GM12865 (cell line): ENCODE results near the gene STK11.
"Not testable (repeated sequence)": the region's sequence is repeated elsewhere in the genome, so short reads cannot be mapped to it uniquely, and the experiment has no call there.

ENCODE experiments used
- DNase-seq: peaks from one replicate; pipeline ENCODE4 v3.0.0; 2010; ENCODE audit warnings: low read depth
- H3K4me3 ChIP-seq: 2 replicates; pipeline ENCODE4 v1.5.1; 2011; ENCODE audit warnings: mild to moderate bottlenecking, low read depth, low read length, control low read depth
- CTCF ChIP-seq: IDR thresholded peaks from 2 replicates; pipeline ENCODE4 v1.5.1; 2011; ENCODE audit warnings: low read length, control low read depth, low read depth, inconsistent platforms; ENCODE audit not compliant: insufficient read depth; ENCODE audit errors: missing control alignments

The STK11 gene

GRCh38 chr19:1189419-1189818, 16.2 kb upstream of the STK11 start:
- TF ChIP-seq CTCF, result no peak
- peak; percentile 55 for DNase-seq
- no peak overlapping the region for H3K4me3 ChIP-seq

DNA sequence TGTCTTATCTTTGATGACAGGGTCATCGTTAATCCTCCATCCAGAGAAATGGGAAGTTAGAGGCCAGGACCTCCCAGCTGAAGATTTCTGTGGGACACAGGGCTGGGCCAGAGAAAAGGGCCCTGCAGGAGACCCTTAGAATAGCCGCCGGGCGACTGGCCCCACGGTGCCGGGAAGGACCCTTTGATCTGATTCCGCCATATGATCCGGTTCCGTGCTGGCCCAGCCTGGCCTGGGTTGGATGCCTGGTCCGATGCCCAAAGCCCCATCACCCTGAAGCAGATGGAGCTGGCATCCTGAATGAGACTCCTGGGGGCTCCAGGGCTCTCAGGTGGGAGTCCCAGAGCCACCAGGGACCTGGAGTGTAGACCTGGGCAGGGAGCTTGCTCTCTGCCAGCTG, 6.0 kb upstream of the STK11 start:
- TF ChIP-seq CTCF, result no peak
- no peak overlapping the region for H3K4me3 ChIP-seq
- DNase-seq, result no peak

GRCh38 chr19:1200614-1201013, 5.0 kb upstream of the STK11 start:
- not testable (repeated sequence) for DNase-seq, H3K4me3 ChIP-seq

- TF ChIP-seq CTCF, result no peak
- H3K4me3 ChIP-seq, result peak overlapping the region; percentile 67
- no peak for DNase-seq
Measured at GRCh38 chr19:1206150-1206863, 729 bp downstream of the STK11 start.

- DNase-seq, result peak; percentile 53
- TF ChIP-seq CTCF, result no peak
- peak overlapping the region; percentile 67 for H3K4me3 ChIP-seq
Measured at GRCh38 chr19:1206864-1207450, 1.4 kb downstream of the STK11 start.

DNA sequence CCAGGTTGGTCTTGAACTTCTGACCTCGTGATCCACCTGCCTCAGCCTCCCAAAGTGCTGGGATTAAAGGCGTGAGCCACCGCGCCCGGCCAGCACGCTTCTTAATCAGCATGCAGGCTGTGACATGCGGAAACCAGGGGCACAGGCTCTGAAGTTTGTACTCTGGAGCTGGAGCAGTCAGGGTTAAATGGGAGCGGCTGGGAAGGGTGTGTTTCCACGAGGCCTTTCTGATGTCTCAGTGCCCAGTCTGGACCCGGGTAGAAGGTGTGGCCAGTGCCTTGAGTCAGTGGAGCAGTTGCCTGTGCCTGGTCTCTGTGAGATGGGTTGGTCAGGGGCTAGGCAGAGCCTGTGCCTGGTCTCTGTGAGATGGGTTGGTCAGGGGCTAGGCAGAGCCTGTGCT, 3.3 kb downstream of the STK11 start:
- DNase-seq, H3K4me3 ChIP-seq: not testable (repeated sequence)

- H3K4me3 ChIP-seq, result no peak overlapping the region
- no peak for DNase-seq
- no peak for TF ChIP-seq CTCF
Measured at GRCh38 chr19:1210227-1210538, 4.6 kb downstream of the STK11 start.

DNA sequence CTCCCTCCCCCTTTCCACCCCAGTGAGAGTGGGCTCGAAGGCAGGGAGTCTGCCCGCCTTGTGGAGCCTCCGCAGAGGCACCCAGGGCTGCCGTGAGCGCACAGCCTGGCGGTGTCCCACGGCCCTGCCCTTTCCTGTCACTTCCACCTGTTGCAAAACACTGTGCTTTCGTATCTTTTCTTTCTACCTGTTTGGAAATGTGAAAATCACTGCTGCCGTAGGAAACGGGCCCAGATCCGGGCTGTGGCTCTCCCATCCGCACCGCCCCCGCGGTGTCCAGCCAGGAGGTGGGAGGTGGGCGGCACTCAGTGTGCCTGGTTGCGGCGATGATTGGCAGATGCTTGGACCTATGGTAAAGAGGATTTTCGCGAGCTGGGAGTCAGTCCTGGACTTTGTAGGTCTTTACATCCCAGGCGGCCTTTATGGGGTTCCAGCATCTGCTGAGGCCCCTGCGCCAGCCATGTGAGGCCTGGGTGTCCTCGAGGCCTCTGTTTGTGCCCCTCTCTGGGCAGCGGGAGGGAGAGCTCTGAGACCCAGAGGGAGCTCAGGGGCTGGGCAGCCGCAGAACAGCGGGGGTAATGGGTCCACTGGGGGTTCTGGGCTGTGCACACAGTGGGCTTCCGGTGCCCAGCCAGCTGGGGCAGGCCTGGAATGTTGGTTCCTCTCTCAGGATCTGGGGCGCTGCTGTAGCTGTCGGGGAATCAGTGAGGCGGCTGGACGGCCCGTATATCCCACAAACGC, 6.1 kb downstream of the STK11 start:
- H3K4me3 ChIP-seq, result no peak overlapping the region
- TF ChIP-seq CTCF, result no peak
- DNase-seq, result no peak
